GM10266 (cell line): ENCODE results near the gene FRAT1.

Source experiments
- DNase-seq: peaks from one replicate; pipeline ENCODE4 v3.0.0; 2012; ENCODE audit errors: extremely low spot score
- CTCF ChIP-seq: IDR thresholded peaks from 2 replicates; pipeline ENCODE4 v1.5.1; 2012; ENCODE audit warnings: mild to moderate bottlenecking, low read depth; ENCODE audit not compliant: control insufficient read depth, insufficient read depth; ENCODE audit errors: missing control alignments

Gene FRAT1

GRCh38 chr10:97318772-97319651 is at the start of gene FRAT1:
Gene FRAT1 (plus strand): TSS chr10:97319271. CDS start chr10:97319454, 183 bp downstream.
- no peak for TF ChIP-seq CTCF
- peak; percentile 83 for DNase-seq

GRCh38 chr10:97270523-97271154 is 48.4 kb upstream of the FRAT1 start:
- no peak for TF ChIP-seq CTCF
- DNase-seq = no peak

GRCh38 chr10:97273700-97274099 is 45.4 kb upstream of the FRAT1 start:
- TF ChIP-seq CTCF = no peak
- no peak for DNase-seq

GRCh38 chr10:97274828-97275227 is 44.2 kb upstream of the FRAT1 start:
- TF ChIP-seq CTCF = no peak
- no peak for DNase-seq

GRCh38 chr10:97277551-97277950 is 41.5 kb upstream of the FRAT1 start:
- no peak for DNase-seq

GRCh38 chr10:97278491-97278989 is 40.5 kb upstream of the FRAT1 start:
- peak; percentile 46 for TF ChIP-seq CTCF
- DNase-seq = peak; percentile 39

More at GRCh38 chr10:97277551-97277950, 41.5 kb upstream of the FRAT1 start:
- TF ChIP-seq CTCF = no peak

- no peak for DNase-seq
- no peak for TF ChIP-seq CTCF
Measured at GRCh38 chr10:97279121-97279815, 39.8 kb upstream of the FRAT1 start.
